ENCODE results near the gene GATA3.

The GATA3 gene

DNA sequence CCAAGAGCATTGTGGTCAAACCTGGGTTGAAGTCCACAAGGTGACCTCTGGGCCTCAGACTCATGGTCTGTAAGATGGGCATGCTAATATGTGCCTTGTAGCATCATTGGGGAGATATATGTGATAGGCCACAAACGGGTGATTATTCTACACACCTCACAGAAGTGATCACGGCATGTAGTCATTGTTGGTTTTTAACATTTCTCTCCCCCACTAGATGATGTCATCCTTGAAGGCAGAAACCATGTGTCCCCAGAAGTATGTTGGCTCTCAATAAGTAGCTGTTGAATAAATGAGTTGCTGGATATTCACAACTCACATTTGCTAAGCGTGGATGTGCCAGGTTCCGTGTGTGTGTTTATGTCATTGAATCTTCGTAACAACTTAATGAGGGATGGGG lies 42.4 kb downstream of the GATA3 start:
- no peak for DNase-seq (ENCODE audit: low read depth in 3 of 3, low spot score in 1 of 3)

DNA sequence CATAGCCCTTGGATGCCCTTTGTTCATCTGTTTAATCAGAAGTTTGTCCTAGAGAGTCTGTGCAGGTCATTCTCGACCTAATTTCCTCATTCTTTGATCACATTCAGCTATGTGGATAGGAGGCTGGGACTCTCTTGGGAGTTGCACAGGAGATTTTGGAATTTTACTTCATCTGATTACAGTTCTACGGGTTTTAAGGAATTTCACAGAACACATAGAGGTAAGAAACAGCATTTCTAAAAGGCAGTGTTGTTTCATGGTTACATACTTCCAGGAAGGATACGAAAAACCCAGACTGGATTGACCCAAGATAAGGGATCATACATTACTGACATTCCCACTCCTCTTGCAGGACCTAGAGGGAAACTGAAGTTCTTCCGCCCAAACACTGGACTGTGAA lies 45.9 kb downstream of the GATA3 start:
- no peak for DNase-seq (ENCODE audit: low read depth in 3 of 3, low spot score in 1 of 3)

DNA sequence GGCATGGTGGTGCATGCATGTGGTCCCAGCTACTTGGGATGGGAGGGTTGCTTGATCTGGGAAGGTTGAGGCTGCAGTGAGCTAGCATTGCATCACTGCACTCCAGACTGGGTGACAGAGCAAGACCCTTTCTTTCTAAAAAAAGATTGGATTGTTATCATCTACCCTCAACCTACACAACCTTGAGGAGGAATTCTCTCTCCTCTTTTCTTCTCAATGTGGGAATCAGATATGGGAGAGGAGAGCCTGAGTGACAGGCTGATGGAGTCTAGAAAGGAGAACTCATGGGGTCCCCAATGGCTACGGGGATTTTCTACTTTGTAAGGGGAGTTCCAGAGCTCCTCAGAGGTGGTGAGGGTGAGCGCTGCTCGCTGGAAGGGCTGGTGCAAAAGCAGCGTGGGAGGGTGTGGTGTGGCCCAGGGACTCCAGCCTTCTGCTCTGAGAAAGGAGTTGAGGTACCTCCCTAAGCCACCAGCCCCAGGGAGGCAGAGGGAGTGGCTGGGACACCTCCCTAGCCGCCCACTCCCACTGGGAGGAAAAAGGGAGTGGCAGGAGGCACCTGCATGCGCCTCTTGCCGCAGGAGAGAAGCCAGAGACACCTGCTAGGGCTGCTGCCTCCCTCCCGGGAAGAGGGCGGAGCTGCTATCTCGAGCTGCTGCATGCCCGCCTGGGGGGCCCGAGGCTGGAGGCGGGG lies 48.4 kb downstream of the GATA3 start:
- DNase-seq (ENCODE audit: low read depth in 3 of 3, low spot score in 1 of 3) = no peak

DNA sequence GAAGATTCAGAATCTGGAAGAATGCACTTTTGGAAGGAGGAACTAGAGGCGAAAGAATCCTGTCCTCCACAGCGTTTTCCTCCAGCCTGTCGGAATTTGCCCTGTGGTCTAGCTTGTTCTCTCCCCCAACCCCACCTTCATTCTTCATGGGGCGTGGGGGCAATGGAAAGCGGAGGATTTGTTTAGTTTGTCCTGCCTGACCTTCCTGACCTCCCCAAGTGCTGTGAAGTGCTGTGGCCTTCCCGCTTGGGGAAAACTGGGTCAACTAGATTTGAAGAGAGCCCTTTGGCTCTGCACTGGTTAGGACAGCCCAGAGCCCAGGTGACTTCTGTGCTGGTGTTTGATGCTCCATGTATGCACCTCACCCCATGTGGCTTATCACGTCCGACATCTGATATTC lies 49.1 kb downstream of the GATA3 start:
- no peak for DNase-seq (ENCODE audit: low read depth in 3 of 3, low spot score in 1 of 3)

DNA sequence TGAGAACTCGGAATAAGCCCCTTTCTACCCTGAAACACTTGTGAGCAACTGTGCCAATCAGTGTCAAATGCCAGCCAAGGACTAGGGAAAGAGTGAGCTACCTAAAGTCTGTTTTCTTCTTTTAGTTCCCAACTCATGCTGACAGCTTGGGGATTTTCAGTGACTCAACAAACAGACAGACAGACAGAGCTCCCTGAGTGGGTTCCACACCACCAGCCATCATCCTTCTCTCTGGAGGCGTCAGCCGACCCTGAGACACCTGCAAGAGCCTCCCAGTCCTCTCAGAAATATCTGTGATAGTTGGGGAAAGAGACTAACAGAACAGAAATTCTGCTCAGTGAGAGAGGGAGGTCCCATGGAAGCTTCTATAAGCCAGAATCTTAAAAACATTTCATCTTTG lies 49.5 kb downstream of the GATA3 start:
- DNase-seq (ENCODE audit: low read depth in 3 of 3, low spot score in 1 of 3) = no peak

DNA sequence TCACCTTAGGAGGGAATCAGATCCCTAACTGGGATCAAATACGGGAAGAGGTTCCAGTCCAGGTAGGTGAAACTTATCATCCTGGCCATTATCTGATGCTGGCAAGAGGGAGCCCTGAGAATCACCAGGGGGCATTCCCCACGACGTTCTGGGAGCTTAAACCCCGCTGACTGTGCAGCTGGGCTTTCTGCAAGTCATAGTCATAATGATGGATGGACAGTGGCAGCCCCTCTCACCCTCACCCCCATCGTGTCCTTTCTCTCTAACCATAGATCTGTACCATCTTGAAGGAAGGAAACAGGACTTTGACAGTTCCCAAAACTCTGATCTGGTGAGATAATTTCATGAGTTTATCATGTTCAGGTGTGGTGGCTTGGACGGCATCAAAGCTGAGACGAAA lies 50.2 kb downstream of the GATA3 start:
- no peak for DNase-seq (ENCODE audit: low read depth in 3 of 3, low spot score in 1 of 3)

DNA sequence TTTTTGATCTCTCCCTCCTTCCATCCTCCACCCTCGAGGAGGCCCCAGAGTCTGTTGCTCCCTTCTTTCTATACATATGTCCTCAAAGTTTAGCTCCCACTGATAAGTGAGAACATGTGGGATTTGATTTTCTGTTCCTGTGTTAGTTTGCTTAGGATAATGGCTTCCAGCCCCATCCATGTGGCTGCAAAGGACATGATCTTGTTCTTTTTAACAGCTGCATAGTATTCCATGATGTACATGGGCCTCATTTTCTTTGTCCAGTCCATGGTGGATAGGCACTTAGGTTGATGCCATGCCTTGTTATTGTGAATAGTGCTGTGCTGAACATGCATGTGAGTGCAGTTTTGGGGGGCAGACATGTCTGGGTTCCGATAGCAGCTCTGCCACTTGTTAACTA lies 51.4 kb downstream of the GATA3 start:
- DNase-seq (ENCODE audit: low read depth in 3 of 3, low spot score in 1 of 3) = no peak

DNA sequence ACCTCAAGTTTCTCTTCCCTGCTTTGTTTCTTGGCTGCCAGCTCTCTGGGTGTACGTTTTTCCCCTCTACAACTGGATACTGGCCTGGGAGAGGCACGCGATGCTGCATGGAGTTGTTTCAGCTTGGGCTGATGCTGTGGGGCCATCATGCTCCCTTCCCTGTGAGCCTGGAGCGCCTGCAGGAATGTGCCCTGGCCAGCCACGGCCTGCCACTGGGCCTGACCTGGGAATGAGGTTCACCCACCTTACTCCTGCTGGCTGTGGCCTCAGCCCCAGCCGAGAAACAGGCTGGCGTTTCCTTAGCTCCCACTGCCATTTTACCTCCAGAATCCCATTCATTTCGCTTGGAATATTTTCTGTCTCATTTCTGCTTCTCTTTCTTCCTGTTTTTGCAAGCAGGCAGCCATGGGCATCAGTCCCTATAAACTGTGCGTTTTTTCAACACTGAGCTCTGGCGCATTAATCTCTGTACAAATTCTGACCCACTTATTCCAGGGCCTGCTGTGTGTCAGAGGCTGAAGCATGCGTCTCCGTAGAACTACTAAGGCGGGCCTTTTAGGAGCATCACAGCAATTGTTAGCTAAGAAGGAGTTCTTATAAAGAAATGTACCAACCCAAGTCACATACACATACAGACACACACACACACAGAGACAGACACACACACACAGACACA lies 57.9 kb downstream of the GATA3 start:
- no peak for DNase-seq (ENCODE audit: low read depth in 3 of 3, low spot score in 1 of 3)

DNA sequence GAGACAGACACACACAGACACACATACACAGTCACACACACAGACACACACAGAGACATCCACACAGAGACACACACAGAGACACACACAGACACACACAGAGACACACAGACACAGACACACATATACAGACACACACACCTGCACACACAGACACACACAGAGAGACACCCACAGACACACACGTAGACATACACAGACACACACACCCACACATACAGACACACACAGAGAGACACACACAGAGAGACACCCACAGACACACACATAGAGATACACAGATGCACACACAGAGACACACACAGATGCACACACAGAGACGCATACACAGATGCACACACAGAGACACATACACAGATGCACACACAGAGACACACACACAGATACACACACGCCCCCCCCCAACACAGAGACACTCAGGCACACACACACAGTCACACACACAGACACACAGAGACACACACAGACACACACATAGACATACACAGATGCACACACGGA lies 58.5 kb downstream of the GATA3 start:
- DNase-seq (ENCODE audit: low read depth in 3 of 3, low spot score in 1 of 3) = no peak

DNA sequence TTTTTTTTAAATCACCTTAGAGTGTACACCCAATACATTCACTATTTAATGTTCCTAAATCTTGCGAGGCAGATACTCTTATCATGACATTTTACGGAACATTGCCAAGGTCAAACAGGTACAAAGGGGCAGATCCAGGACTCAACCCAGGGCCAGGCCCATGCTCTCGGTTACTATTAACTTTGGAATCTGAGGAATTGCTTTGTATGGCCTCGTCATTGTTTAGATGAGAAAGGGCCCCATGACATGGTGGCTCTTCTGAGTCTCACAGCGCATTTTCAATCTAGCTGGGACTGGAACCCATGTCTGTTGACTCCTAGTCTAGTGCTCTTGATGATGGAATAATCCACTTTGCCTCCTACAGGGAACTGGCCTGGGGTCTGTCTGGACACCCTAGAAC lies 59.1 kb downstream of the GATA3 start:
- DNase-seq (ENCODE audit: low read depth in 3 of 3, low spot score in 1 of 3) = no peak

DNA sequence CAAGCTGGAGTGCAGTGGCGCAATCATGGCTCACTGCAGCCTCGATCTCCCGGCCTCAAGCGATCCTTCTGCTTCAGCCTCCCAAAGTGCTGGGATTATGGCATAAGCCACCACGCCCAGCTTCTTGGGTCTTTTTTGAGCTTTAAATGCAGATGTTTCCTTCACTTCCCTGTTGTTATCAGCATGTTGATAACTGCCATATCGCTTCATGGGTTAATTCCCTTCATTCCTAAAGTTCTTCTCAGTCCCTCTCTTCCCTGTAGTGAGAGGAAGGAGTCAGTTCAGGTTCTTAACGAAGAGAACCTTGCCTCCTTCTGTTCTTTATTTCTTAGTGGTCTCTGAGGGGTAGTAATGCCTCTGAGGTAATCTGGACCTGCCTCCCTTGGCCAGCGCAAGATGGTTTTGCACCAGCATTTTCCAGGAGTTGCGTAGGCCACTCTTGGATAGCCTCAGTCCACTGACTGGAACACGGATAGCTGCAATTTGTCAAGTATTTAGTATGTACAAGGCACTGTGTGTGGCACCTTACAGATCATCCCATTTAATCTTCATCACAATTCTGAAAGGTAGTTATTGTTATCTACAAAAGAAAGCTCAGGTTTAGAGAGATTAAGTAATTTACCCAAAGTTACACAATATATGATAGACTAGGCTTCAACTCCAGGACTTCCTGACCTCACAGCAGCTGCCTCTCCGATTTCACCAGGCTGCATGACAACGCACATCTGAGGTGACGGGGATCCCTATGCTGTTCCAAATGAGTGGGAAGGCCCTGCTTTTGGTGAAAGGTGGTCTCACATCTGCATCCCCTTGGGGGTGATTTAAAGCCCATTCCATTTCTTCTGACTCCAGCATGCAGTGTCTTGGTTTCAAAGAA lies 60.5 kb downstream of the GATA3 start:
- no peak for DNase-seq (ENCODE audit: low read depth in 3 of 3, low spot score in 1 of 3)

DNA sequence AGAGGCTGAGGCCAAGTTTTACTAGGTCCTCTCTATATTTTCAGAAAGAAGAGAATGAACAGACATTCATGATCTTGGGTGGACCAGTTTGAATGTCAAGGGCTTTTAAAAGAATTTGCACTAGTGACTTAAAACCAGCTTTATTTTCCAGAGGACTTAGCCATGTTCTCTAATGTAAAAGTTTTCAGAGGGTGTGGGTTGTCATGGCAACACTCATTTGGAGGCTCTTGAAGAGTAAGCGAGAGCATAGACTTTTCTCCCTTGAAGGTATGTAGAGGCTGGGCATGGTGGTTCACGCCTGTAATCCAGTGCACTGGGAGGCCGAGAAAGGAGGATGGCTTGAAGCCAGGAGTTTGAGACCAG lies 61.1 kb downstream of the GATA3 start:
- DNase-seq (ENCODE audit: low read depth in 3 of 3, low spot score in 1 of 3) = no peak

DNA sequence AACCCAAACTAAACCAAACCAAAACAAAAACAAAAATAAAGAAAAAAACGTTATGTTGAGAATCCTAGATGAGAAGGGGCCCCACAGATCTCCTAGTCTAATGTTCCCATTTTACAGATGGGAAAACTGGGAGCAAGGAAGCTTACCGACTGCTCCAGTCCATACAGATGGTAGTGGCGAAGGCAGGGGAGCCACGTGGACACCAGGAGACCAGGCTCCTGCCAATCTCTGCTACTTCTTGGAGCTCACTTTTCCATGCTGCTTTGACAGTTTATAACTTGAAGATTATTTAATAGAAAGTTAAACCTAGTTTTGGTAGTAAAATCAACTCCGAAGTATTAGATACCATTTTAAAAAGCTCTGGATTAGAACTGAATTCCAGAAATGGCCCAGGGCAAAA lies 62.0 kb downstream of the GATA3 start:
- DNase-seq (ENCODE audit: low read depth in 3 of 3, low spot score in 1 of 3) = no peak

DNA sequence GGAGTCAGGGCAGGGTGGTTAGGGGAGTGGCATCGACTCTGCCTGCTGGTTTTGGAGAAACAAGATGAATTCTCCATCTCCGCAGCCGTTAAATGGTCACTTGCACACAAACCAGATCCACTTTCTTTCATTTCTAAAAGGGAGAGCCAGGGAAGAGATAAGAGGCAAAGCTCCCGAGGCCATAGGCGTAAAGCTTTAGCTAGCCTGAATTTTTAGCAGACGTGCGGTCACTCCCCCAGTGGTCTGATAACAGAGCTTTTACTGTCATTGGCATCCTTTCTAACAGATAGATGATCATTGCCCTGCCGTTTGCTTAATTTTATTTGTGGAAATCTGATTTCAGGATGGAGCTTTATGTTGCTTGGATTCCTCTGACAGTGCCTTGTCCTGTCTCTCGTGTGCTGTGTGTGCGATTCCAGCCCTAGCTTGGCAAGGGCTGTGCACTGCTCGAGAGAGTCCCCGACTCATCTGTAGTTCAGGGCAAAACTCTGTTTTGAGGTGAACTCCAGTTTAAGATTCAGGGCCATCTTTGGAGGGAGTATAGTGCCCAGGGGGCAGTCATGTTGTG lies 62.5 kb downstream of the GATA3 start:
- no peak for DNase-seq (ENCODE audit: low read depth in 3 of 3, low spot score in 1 of 3)

DNA sequence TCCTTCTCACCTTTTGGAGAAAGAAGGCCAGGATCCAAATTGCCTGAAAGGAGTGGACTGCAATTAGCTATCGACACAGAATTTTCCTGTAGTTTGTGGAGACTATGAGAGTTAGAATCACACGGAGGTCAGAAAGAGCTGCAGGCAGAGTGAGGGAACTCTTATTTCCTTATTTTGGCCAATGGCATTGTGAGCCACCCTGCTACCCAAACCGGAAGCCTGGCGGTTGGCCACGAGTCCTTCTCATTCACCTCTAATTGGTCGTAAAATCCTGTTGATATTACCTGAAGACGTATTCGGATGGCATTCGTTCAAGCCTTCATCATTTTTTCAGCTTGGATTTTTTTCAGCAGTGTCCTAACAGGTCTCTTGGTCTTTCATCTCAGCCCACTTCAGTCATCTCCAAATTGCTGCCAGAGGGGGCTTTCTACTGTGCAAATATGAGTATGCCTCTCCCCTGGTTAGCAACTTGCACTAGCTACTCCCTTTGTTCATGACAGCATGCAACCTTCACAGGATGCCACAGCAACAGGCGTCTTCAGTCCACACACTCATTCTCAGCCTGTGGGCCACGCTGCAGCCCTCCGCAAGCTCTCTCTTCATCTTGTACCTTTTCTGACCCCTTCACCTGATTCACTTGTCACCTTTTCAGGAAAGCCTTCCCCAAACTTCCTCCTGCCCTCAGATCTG lies 66.9 kb downstream of the GATA3 start:
- no peak for DNase-seq (ENCODE audit: low read depth in 3 of 3, low spot score in 1 of 3)

DNA sequence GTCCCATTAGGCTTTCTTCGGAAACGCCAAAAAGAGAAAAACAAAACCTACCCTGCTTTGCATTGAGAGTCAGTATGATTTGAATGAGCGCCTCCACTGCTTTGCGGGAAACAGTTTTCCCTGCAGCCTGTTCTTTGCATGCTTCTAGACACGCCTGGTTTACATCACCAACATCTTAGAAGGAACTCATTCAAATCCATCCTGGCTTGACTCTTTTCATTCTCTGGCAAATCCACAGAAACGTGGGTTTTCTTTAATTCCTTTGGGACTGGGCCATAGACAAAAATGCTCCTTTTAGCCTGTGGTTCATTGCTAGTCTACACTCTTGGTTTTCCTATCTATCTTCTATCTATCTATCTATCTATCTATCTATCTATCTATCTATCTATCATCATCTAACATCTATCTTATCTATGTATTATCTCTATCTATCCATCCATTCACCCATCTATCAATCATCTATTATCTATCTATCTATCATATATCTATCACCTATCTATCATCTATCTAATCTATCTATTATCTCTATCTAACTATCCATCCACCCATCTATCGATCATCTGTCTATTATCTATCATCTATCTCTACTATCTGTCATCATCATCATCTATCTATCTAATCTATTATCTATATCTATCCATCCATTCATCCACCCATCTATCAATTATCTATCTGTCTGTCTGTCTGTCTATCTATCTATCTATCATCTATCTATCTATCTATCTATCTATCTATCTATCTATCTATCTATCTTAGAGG lies 68.3 kb downstream of the GATA3 start:
- no peak for DNase-seq (ENCODE audit: low read depth in 3 of 3, low spot score in 1 of 3)

DNA sequence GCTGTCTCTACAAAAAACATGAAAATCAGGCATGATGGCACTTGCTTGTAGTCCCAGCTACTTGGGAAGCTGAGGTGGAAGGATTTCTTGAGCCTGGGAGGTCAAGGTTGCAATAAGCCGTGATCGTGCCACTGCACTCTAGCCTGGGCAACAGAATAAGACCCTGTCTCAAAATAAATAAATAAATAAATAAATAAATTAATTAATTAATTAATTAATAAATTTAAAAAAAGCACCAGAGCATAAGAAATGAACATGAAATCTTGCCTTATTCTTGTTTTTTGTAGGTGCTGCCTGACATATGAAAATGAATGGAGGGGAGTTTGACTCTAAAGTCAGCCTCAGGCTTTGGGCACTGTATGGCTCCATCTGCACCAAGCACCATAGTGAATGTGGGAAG lies 69.9 kb downstream of the GATA3 start:
- DNase-seq (ENCODE audit: low read depth in 3 of 3, low spot score in 1 of 3) = no peak
